MM.1S (cell line): ENCODE data around the gene LBH.

Source experiments
- DNase-seq: peaks from one replicate; pipeline ENCODE4 v3.0.0-alpha.2; 2015
- H2AFZ ChIP-seq: fragments of 300-600 bp; sonication (generic); 2 replicates; pipeline ENCODE4 v1.6.0; 2016; ENCODE audit warnings: antibody characterized with exemption, low read length
- H3F3A ChIP-seq: fragments of 300-600 bp; sonication (generic); 2 replicates; pipeline ENCODE4 v1.6.1; 2016; ENCODE audit warnings: mild to moderate bottlenecking, antibody characterized with exemption, low read length, moderate library complexity, mixed read lengths; ENCODE audit not compliant: insufficient read depth
- H3K27ac ChIP-seq: fragments of 300-600 bp; sonication (generic); 2 replicates; pipeline ENCODE4 v1.5.1; 2016; ENCODE audit warnings: mild to moderate bottlenecking, low read length
- H3K27me3 ChIP-seq: fragments of 300-600 bp; sonication (generic); replicated peaks from 2 replicates; pipeline ENCODE4 v1.6.0; 2016; ENCODE audit warnings: low read length; ENCODE audit not compliant: insufficient read depth
- H3K36me3 ChIP-seq: fragments of 300-600 bp; sonication (generic); replicated peaks from 2 replicates; pipeline ENCODE4 v1.6.1; 2016; ENCODE audit warnings: mild to moderate bottlenecking, low read length, mixed read lengths; ENCODE audit not compliant: insufficient read depth
- H3K4me1 ChIP-seq: fragments of 300-600 bp; sonication (generic); 2 replicates; pipeline ENCODE4 v1.6.1; 2016; ENCODE audit warnings: low read length, mixed read lengths
- H3K4me2 ChIP-seq: fragments of 300-600 bp; sonication (generic); 2 replicates; pipeline ENCODE4 v1.6.0; 2016; ENCODE audit warnings: low read depth, low read length
- H3K4me3 ChIP-seq: fragments of 300-600 bp; sonication (generic); 2 replicates; pipeline ENCODE4 v1.5.1; 2016; ENCODE audit warnings: low read length, mixed read lengths
- H3K79me2 ChIP-seq: fragments of 300-600 bp; sonication (generic); 2 replicates; pipeline ENCODE4 v1.6.1; 2016; ENCODE audit warnings: mixed run types, low read length, mixed read lengths
- H3K9ac ChIP-seq: fragments of 300-600 bp; sonication (generic); 2 replicates; pipeline ENCODE4 v1.6.1; 2016; ENCODE audit warnings: low read length, mixed read lengths
- H3K9me2 ChIP-seq: fragments of 300-600 bp; sonication (generic); replicated peaks from 2 replicates; pipeline ENCODE4 v1.6.1; 2016; ENCODE audit warnings: mild to moderate bottlenecking, low read length, mixed read lengths; ENCODE audit not compliant: insufficient read depth
- H3K9me3 ChIP-seq: fragments of 300-600 bp; sonication (generic); replicated peaks from 2 replicates; pipeline ENCODE4 v1.6.1; 2016; ENCODE audit warnings: mild to moderate bottlenecking, low read length, mixed read lengths; ENCODE audit not compliant: insufficient read depth
- H4K20me1 ChIP-seq: fragments of 300-600 bp; sonication (generic); 2 replicates; pipeline ENCODE4 v1.6.1; 2016; ENCODE audit warnings: mild to moderate bottlenecking, low read length, moderate library complexity, mixed read lengths; ENCODE audit not compliant: insufficient read depth
- CTCF ChIP-seq: fragments of 300-600 bp; sonication (generic); IDR thresholded peaks from 2 replicates; pipeline ENCODE4 v1.5.1; 2016; ENCODE audit warnings: antibody characterized with exemption, low read length, mixed read lengths
- EZH2 ChIP-seq: fragments of 300-600 bp; sonication (generic); optimal IDR thresholded peaks from 2 replicates; pipeline ENCODE3; 2017; ENCODE audit warnings: low read depth, mild to moderate bottlenecking, antibody characterized with exemption, low read length, mixed read lengths
- EZH2phosphoT487 ChIP-seq: fragments of 300-600 bp; sonication (generic); IDR thresholded peaks from 2 replicates; pipeline ENCODE4 v1.6.1; 2018; ENCODE audit warnings: antibody characterized with exemption, low read length

LBH gene

GRCh38 chr2:30261695-30262211 is 30.4 kb downstream of the LBH start:
- no peak overlapping the region for H3K4me2 ChIP-seq
- H3K4me1 ChIP-seq: peaks cover under 1% of the 10 kb centered on the region; the same call in 1 of the 2 replicates
- H3K79me2 ChIP-seq: no peaks in the 10 kb centered on the region
- no peak for DNase-seq
- H3K9ac ChIP-seq: no peak overlapping the region
- no peak overlapping the region for H3K4me3 ChIP-seq
- no peak overlapping the region for H2AFZ ChIP-seq
- no peaks in the 10 kb centered on the region for H3K27me3 ChIP-seq
- TF ChIP-seq EZH2: no peak
- TF ChIP-seq EZH2phosphoT487: no peak
- no peak for TF ChIP-seq CTCF
- no peaks in the 10 kb centered on the region for H3K9me3 ChIP-seq
- no peaks in the 10 kb centered on the region for H3K9me2 ChIP-seq
- H3F3A ChIP-seq: no peaks in the 10 kb centered on the region
- H3K27ac ChIP-seq: no peak overlapping the region
- H4K20me1 ChIP-seq: no peaks in the 10 kb centered on the region
- H3K36me3 ChIP-seq: no peaks in the 10 kb centered on the region

- Histone ChIP-seq H2AFZ (no peak overlapping the region), H3K36me3 (no peaks in the 10 kb centered on the region), H3K4me3 (no peak overlapping the region), H3F3A (no peaks in the 10 kb centered on the region), H3K79me2 (no peaks in the 10 kb centered on the region), H3K9me3 (no peaks in the 10 kb centered on the region), H3K9ac (no peak overlapping the region), H3K4me1 (peaks cover 4% of the 10 kb centered on the region; the same call in 1 of the 2 replicates), H3K9me2 (no peaks in the 10 kb centered on the region), H3K27ac (no peak overlapping the region), H4K20me1 (no peaks in the 10 kb centered on the region), H3K4me2 (no peak overlapping the region), H3K27me3 (no peaks in the 10 kb centered on the region)
- DNase-seq: no peak
- no peak for TF ChIP-seq EZH2phosphoT487
- TF ChIP-seq EZH2: no peak
- no peak for TF ChIP-seq CTCF
Measured at GRCh38 chr2:30262716-30263309, 31.5 kb downstream of the LBH start.

- no peak overlapping the region for H2AFZ ChIP-seq
- no peak overlapping the region for H3K4me3 ChIP-seq
- no peak for TF ChIP-seq CTCF
- no peak for TF ChIP-seq EZH2phosphoT487
- no peak for TF ChIP-seq EZH2
- no peaks in the 10 kb centered on the region for H3K36me3 ChIP-seq
- DNase-seq: no peak
- H3K27me3 ChIP-seq: no peaks in the 10 kb centered on the region
- no peak overlapping the region for H3K4me2 ChIP-seq
- no peaks in the 10 kb centered on the region for H3F3A ChIP-seq
- H3K9me3 ChIP-seq: no peaks in the 10 kb centered on the region
- H3K9ac ChIP-seq: no peak overlapping the region
- H3K9me2 ChIP-seq: no peaks in the 10 kb centered on the region
- no peaks in the 10 kb centered on the region for H4K20me1 ChIP-seq
- no peaks in the 10 kb centered on the region for H3K79me2 ChIP-seq
- H3K27ac ChIP-seq: no peak overlapping the region
- H3K4me1 ChIP-seq: peaks cover 10% of the 10 kb centered on the region
Measured at GRCh38 chr2:30264274-30264673, 32.9 kb downstream of the LBH start.
